ENCODE results near the gene PRAF2.

The PRAF2 gene, protein sequence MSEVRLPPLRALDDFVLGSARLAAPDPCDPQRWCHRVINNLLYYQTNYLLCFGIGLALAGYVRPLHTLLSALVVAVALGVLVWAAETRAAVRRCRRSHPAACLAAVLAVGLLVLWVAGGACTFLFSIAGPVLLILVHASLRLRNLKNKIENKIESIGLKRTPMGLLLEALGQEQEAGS

DNA sequence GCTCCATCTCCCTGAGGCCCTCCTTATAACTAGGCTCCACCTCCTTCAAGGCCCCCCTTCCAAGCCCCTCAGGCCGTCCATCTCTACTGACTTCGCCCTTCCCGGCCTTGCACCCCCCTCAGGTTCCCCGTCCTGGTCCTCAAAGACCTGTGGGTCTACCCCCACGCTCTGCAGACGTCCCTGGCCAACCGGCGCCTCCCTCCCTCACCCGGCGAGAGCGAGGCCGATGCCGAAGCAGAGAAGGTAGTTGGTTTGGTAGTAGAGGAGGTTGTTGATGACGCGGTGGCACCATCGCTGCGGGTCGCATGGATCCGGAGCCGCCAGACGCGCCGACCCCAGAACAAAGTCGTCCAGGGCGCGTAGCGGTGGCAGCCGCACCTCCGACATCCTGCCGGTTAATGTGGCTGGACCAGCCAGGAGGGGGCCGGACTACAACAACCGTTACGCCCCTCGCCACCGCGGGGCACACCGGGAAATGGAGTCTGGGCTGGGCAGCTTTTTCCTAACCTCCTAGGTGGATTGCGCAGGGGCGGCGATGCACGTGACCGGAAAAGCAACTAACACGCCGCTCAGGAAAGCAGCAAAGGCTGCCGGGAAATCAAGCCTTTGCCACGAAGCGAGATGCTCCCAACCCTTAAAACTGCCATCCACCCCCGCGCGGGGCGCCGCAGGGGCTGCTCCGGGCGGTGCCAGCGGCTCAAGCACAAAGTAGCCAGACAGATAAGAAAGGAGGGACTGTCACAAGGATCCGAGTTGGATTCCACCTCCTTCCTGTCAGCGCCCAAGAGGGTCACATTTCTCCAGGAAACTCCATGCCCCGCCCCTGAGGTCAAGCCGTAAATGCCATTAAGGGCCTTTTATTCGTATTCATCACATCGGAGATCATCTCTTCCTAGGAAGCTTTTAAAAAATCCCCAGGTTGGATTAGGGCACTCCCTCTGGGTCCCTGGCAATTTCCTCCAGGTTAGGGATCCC is at the start of gene PRAF2:
Gene PRAF2, minus strand, starts transcription at position 402 of the 975 bp plus-strand sequence. Its CDS starts 15 bp downstream, at position 387.
- in situ Hi-C loops (cut with HindIII; ENCODE audit: low sequenced_read_pairs), result no loop called here

DNA sequence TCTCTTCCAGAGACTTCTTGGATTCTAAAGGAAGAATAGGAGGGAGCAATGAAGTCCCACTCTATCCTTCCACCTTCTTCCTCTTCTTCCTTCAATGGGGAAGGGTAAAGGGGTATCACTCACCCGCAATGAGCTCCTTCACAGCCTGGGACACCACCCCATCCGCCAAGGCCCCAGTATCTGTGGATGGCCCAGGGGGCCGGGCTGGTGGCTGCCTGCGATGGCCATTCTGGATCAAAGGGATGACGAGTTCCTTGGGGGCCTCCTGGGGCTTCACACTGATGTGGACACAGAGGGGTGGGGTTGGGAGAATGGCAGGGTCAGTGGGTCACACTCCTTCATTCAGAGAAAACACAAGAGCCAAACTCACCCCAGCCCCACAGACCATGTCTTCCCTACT is 48.7 kb upstream of the PRAF2 start:
- in situ Hi-C loops (cut with HindIII; ENCODE audit: low sequenced_read_pairs), result no loop called here

DNA sequence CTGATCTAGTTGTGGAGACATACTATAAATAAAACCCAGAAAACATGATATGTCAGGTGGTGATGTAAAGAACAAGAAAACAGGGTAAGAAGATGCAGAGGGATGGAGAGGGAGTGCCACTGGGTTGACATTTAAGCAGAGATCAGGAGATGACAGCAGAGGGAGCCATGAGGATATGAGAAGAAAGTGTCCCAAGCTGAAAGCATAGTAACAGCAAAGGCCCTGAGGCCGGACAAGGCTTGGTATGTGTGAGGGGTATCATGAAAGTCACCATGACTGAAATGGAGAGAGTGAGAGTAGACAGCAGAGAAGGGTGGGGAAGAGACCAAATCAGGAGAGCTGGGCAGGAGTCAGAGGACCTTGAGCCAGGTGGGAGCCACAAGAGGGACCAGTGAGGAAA is 46.3 kb upstream of the PRAF2 start:
- in situ Hi-C loops (cut with HindIII; ENCODE audit: low sequenced_read_pairs), result no loop called here

DNA sequence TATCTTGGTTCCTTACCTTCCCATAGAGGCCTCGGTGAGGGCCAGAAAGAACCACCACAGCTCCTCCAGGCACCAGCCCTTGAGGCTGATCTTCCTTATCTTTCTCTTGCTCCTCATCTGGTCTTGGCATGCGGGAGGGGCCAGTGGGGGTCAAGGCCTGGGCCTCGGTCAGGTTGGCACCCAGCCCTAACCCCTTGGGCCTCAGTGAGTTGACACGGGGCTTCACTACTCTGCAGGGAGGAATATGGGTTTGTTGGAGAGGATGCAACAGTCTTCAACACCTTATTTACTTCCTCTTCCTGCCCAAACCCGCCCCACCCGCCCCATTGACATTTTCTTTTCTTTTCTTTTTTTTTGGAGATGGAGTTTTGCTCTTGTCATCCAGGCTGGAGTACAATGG is 43.8 kb upstream of the PRAF2 start:
- in situ Hi-C loops (cut with HindIII; ENCODE audit: low sequenced_read_pairs), result no loop called here

DNA sequence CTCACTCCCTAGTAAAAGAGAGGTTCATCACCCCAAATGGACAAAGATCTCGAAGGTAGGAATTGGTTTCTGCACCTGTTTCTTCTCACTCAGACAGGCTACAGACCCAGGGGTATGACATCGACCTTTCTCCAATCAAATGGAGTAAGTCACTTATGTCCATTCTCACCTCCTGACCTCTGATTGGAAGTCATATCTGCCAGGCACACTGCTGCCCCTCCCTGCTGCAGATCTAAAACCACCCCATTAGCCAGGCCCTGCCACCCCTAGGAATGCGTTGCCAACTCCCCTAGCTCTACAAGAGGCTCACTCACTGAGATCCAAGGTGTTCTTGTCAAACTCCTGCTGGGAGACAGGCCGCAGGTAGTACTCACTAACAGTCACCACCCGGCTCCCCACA is 42.9 kb upstream of the PRAF2 start:
- in situ Hi-C loops (cut with HindIII; ENCODE audit: low sequenced_read_pairs), result no loop called here

DNA sequence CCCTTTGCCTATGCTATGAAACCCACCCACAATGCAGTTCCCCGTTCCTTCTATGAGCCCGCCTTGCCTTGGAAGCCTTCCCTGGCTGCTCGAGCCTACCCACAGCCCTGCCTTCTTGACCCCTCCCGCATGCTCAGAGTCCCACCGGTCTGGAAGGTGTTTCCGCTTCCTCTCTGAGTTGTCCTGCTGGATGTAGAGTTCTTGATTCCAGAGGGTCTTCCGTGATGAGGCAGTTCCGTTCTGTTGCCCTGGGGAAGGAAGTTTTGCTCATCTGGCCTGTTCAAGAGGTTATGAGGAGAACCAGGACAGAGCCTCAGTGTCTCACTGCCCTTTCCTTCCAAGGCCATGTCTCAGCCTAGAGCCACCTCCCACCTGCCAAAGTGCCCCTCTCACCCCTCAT is 42.3 kb upstream of the PRAF2 start:
- in situ Hi-C loops (cut with HindIII; ENCODE audit: low sequenced_read_pairs), result no loop called here

DNA sequence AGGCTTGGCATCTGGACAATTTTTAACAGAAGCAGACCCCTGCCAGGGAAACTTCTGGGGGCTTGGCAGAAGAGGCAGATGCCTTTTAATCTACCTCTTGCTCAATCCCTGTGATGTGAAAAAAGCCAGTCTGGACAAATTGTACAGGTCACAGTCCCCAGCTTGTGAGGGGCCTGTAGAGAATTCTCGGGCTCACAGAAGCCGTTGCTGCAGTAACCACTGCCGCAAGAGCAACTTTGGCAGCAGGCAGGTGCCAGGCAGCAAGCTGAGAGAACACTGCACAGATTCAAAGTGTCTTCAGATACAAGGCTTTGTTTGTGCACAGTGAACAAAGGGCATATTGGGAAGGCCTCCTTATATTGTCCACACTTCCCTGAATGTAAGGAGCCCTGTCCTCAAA is 38.0 kb upstream of the PRAF2 start:
- in situ Hi-C loops (cut with HindIII; ENCODE audit: low sequenced_read_pairs), result no loop called here

DNA sequence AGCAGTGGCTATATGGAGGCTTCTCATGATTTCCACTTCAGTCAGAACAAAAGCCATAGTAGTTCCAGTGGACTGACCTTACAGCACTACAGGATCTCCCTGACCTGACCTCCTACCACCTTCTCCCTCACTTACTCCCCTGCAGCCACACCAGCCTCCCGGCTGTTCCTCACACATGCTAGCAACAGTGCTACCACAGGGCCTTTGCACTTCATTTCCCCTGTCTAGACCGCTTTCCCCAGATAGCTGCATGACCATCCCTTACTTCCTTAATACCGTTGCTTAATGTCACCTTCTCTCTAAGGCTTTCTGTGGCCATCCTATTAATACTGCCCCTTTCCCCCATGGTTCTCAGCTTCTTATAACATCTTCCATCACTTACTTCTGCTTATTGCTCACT is 36.6 kb upstream of the PRAF2 start:
- in situ Hi-C loops (cut with HindIII; ENCODE audit: low sequenced_read_pairs), result no loop called here

DNA sequence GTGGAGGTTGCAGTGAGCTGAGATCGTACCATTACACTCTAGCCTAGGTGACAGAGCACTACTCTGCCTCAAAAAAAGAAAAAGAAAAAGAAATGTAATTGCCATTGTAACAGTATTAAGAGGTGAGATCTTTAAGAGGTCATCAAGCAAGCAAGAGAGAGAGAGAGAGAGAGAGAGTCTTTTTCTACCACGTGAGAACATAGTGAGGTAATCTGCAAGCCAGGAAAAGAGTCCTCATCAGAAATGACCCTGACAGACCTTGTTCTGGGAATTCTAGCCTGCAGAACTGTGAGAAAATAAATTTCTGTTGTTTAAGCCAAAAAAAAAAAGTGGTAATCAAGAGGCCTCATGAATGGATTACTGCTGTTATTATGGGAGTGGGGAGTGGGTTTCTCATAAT is 34.8 kb upstream of the PRAF2 start:
- in situ Hi-C loops (cut with HindIII; ENCODE audit: low sequenced_read_pairs), result no loop called here

DNA sequence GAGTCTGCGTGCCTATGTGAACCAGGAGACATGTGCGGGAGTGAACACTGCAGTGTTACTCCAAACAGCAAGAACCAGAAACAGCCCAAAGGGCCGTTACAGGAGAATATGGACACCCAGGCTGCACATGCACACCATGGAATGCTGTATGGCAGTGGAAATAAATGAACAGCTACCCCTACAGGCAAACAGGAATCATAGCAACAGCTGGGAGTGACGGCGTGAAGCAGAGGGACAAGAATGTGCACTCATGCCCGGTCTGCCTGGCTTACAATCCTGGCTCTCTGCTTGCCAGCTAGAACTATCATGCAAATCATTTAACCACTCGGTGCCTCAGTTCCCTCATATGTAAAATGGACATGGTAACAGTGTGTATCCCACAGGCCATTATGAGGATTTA is 33.1 kb upstream of the PRAF2 start:
- in situ Hi-C loops (cut with HindIII; ENCODE audit: low sequenced_read_pairs), result no loop called here

DNA sequence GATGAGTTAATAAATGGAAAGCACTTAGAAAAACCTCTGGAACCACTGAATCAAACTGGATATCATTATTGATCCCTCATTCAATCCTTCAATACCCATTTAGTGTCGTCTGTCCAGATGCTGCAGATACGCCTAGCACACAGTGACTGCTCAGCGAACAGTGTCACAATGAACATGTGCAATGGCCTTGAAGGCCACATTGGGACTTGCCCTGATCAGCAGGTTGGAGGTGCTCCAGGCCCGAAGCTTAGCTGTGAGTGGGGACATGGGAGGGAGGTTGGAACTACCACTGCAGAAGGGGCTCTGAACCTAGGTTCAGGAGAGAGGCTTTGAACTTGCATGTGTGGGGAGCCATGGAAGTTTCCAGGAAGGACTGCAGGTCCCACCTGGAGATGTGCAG is 32.5 kb upstream of the PRAF2 start:
- in situ Hi-C loops (cut with HindIII; ENCODE audit: low sequenced_read_pairs), result no loop called here

DNA sequence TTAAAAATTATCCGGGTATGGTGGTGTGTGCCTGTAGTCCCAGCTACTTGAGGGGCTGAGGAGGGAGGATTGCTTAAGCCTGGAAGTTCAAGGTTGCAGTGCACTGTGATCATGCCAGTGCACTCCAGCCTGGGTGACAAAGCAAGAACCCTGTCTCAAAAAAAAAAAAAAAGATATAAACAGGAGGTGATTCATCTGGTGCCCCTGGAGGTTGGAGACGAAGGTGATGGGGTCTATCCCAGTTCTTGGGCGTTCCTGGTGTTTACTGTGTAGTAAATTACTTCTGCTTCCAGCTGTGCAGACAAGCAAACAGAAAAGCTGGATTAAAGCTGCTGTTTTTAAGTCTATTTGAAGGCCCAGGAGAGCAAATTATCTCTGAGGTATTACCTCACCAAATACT is 29.8 kb upstream of the PRAF2 start:
- in situ Hi-C loops (cut with HindIII; ENCODE audit: low sequenced_read_pairs), result no loop called here

DNA sequence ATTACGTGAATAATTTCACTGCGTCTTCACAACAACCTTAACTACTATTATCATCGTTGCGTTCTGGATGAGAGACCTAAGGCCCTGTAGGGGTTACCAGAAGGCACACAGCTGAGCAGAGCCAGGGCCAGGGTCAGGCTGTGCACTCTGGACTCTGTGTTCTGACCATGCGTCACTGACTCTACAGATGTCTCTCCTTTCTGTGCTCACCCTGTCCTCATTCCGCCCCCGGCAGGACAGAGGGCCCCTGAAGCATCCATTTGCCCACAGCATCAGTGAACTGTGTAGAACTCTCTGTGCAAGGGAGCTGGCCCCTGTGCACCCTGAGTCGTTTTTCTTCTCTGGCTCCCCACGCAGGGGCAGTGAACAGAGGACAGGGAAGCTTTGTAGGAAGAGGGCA is 28.4 kb upstream of the PRAF2 start:
- in situ Hi-C loops (cut with HindIII; ENCODE audit: low sequenced_read_pairs), result no loop called here

DNA sequence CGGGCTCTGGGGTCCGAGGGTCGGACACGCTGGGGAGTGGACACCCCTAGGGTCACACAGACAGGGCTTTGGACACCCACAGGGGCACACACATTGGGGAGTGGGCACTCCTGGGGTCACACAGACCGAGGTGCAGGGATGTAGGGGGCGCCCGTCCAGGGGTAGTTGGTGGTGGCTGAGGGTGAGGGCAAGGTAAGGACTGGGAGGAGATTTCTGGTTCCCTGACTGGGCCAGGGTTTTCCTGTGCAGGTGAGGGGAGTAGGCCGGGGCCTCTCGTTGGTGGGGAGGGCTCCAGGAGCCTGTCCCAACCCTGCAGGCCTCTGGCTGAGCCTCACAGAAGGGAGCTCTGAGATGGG is 27.8 kb upstream of the PRAF2 start:
- in situ Hi-C loops (cut with HindIII; ENCODE audit: low sequenced_read_pairs), result no loop called here

DNA sequence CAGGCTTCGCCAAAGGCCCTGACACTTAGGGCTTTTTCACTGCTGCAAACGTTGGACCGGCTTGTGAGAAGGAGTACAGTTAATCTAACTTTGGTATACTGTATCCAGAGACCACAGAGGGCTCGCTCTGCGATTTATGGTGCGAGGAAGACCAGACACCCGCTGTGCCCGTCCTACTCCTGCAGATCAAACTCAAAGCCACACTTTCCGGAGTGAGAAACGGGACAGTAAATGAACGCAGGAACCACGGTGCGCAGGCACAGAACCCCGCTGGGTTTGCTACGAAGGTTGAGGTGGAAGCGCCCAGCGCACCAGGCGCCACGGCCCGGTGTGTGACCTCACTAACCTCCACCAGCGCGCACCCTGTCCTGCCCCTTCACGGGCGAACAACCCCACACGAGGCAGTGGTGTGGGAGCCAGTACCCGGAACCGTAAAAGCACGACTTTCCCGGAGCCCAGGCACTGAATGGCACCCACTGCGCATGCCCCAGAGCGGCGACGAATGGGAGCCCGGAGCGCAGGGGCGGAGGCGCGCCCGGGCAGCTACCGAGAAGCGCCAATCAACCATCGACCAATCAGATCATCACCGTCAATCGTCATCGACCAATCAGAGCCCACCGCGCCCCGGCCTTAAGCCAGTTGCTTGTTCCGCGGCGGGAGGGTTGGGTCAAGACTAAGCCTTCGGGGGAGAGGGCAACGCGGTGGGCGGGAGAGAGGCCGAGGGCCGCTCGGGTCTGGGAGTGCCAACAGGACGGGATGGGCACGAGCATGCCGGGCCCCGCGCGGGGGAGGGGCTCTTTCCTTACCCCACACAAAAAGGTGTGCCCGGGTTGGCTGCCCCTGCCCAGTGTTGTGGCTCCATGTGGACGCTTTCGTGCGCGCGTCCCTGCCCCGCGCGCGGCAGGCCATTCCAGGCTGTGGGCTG is 27.2 kb upstream of the PRAF2 start:
- in situ Hi-C loops (cut with HindIII; ENCODE audit: low sequenced_read_pairs), result no loop called here

DNA sequence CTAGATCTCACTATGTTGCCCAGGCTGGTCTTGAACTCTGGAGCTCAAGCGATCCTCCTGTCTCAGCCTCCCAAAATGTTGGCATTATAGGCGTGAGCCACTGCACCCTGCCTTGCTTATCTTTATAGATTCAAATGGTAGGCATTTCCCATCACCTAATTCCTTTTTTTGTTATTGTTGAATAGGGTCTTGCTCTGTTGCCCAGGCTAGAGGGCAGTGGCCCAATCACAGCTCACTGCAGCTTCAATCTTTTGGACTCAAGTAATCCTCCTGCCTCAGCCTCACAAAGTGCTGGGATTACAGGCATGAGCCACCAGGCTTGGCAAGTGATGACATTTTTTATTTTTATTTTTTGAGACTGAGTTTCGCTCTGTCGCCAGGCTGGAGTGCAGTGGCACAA is 22.6 kb upstream of the PRAF2 start:
- in situ Hi-C loops (cut with HindIII; ENCODE audit: low sequenced_read_pairs), result no loop called here

DNA sequence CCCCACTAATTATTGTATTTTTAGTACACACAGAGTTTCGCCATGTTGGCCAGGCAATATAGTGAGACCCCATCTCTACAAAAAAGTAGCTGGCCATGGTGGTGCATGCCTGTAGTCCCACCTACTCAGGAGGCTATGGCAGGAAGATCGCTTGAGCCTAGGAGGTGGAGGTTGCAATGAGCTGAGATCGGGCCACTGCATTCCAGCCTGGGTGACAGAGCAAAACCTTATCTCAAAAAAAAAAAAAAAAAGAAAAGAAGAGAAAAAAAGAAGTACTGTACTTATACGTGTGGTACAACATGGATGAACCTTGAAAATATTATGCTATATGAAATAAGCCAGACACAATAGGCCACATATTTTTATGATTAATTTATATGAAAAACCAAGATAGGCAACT is 15.8 kb upstream of the PRAF2 start:
- in situ Hi-C loops (cut with HindIII; ENCODE audit: low sequenced_read_pairs), result no loop called here

DNA sequence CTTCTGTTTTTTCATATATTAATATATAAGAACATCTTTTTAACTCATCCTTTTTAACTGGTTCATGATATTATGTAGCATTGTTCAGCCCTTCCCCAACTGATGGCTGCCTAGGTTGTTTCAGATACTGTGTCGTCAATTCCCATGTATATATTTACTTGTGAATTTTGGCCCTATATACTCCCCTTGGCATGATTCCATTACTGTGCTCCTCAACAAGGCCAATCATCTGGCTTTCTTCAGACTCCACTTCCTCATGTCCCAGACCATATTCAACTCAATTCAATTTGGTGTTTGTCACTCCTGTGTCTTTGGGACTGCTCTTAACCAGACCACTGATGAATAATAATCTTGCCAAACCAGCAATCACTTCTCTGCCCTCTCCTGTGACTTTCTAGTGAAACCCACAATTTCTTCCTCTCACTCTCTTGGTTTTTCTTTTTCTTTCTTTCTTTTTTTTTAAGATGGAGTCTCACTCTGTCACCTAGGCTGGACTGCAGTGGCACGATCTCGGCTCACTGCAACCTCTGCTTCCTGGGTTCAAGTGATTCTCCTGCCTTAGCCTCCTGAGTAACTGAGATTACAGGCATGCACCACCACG is 8.6 kb upstream of the PRAF2 start:
- in situ Hi-C loops (cut with HindIII; ENCODE audit: low sequenced_read_pairs), result no loop called here

DNA sequence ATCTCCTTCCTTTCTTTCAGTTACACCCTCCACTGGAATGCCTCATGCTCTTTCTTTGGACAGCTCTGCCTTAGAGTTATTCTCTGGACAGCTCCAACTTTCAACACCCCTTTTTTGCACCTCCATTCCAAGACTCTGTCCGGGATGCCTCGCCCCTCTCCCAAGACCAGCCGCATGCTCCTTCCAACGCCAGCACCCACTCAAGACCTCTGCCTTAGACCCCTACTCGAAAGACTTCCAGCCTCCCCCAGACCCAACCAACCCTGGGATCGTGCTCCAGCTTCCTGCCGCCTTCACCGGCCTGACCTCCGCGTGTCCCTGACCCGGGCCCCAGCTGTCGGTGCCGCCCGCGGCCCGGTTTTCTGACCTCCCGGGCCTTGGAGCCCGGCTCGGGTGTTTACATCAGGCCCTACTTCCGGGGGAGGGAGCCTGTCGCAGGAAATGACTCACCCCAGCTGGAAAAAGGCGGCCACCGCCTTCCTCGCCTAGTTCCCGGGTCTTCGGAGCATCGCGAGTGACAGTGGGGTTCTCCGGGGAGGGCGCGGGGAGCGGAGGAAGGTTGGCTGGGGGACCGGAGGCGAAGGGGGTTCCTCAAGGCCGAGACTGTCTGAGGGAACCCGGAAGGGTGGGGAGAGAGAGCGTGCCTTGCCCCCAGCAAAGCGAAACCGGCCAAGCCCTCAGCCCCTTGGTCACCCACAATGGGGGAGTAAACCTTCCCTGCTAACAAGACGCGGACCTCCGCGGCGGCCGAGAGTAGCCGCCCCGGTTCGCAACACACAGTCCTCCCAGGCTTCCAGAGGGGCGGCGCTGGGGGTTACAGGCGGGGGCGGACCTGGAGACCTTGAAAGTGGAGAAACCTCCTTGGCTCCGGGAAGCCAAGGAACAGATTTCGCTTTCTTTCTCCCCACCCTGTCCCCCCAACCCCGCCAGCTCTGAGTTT is 6.0 kb upstream of the PRAF2 start, which contains the start of gene WDR45:
Gene WDR45, minus strand, starts transcription at position 399 of the 940 bp plus-strand sequence. CDS start 1,792 bp downstream, outside the sequence.
- in situ Hi-C loops (cut with HindIII; ENCODE audit: low sequenced_read_pairs), result no loop called here

DNA sequence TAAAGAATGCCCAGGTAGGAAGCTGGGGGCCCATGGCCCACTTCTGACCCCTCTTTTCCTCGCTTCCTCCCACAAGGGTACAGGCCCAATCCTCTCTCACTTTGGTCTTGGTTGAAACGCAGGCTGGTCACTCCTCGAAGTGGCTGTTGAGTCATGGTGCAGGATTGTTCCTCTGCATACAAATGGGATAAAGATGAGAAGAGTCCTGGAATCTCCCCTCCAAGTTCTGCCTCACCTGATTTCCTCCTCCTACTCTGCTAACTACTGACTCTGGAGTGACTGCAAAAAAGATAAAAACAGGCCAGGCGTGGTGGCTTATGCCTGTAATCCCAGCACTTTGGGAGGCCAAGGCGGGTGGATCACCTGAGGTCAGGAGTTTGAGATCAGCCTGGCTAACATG is 4.1 kb upstream of the PRAF2 start:
- in situ Hi-C loops (cut with HindIII; ENCODE audit: low sequenced_read_pairs), result no loop called here
